Frontal cortex (tissue), 4 donors: ENCODE measurements around the gene ANK3. TPM values are rescaled to one million over a fixed set of nuclear protein-coding genes. Genes with fewer than 3 reads are reported as not detected.

Experiments
- DNase-seq, 2 donors: peaks; one replicate each; pipeline ENCODE4 v3.0.0; 2012; ENCODE audit warnings: low spot score in 2 of 2
- FAIRE-seq: peaks from 2 replicates; lab custom pipeline; 2012; peaks lifted over from hg19 to GRCh38; lab: Jason Lieb, UNC
- total RNA-seq: library from RNA; depleted of rRNA; stranded (reverse); fragments of >200 nt; gene quantifications from one replicate; pipeline ENCODE4 v1.2.3, GENCODE V29; 2014
- donor health status: control.
- donor health status: control.
- donor health status: control.

The ANK3 gene
- total RNA-seq, 1 donor from 2014 or later, result 205 TPM

- DNase-seq (no peak), FAIRE-seq (no peak)
Observed at GRCh38 chr10:60134548-60134947, 255.1 kb downstream of the ANK3 start.

- FAIRE-seq, result no peak
- DNase-seq, result no peak
Observed at GRCh38 chr10:60130130-60130579, 259.5 kb downstream of the ANK3 start.

GRCh38 chr10:60125895-60126294, 263.8 kb downstream of the ANK3 start:
- FAIRE-seq (no peak), DNase-seq (no peak)

- DNase-seq, result no peak
- no peak for FAIRE-seq
Observed at GRCh38 chr10:60124536-60124935, 265.1 kb downstream of the ANK3 start.

GRCh38 chr10:60123668-60124067, 266.0 kb downstream of the ANK3 start:
- FAIRE-seq (no peak), DNase-seq (no peak)

GRCh38 chr10:60123172-60123571, 266.5 kb downstream of the ANK3 start:
- DNase-seq (no peak), FAIRE-seq (no peak)

- no peak for FAIRE-seq
- no peak for DNase-seq
Observed at GRCh38 chr10:60122190-60122589, 267.5 kb downstream of the ANK3 start.

GRCh38 chr10:60114765-60115586, 274.7 kb downstream of the ANK3 start:
- DNase-seq, result peak in 1 of 2 donors; percentile 7
- FAIRE-seq, result no peak

- FAIRE-seq, result no peak
Observed at GRCh38 chr10:60110739-60111138, 278.9 kb downstream of the ANK3 start.

GRCh38 chr10:60107308-60107976, 282.2 kb downstream of the ANK3 start:
- DNase-seq (no peak), FAIRE-seq (no peak)

More at GRCh38 chr10:60110739-60111138, 278.9 kb downstream of the ANK3 start:
- no peak for DNase-seq

- DNase-seq (no peak), FAIRE-seq (no peak)
Observed at GRCh38 chr10:60105295-60105695, 284.4 kb downstream of the ANK3 start.

GRCh38 chr10:60101821-60102220, 287.9 kb downstream of the ANK3 start:
- FAIRE-seq (no peak), DNase-seq (no peak)

- FAIRE-seq (peak; percentile 95), DNase-seq (peak; percentile 10 to 26)
Observed at GRCh38 chr10:60099998-60100747, 289.5 kb downstream of the ANK3 start.

- FAIRE-seq (no peak), DNase-seq (no peak)
Observed at GRCh38 chr10:60098677-60099601, 290.7 kb downstream of the ANK3 start.

- DNase-seq (no peak), FAIRE-seq (no peak)
Observed at GRCh38 chr10:60096761-60097513, 292.7 kb downstream of the ANK3 start.

GRCh38 chr10:60093317-60093716, 296.4 kb downstream of the ANK3 start:
- no peak for FAIRE-seq
- DNase-seq, result no peak

- no peak for DNase-seq
- FAIRE-seq, result no peak
Observed at GRCh38 chr10:60086862-60087261, 302.8 kb downstream of the ANK3 start.

GRCh38 chr10:60086421-60086820, 303.3 kb downstream of the ANK3 start:
- DNase-seq, result no peak
- no peak for FAIRE-seq
